NCI-H774 (cell line): ENCODE measurements around the gene CUL1.
A peak's percentile ranks its signal among the peaks of the same experiment; 100 is the strongest.

Experiments used
- DNase-seq: peaks from one replicate; lab custom pipeline; 2025; lab: John Stamatoyannopoulos, UW

CUL1 gene

GRCh38 chr7:148718431-148718830 is 19.7 kb downstream of the CUL1 start:
- no peak for DNase-seq

GRCh38 chr7:148719753-148720152 is 21.1 kb downstream of the CUL1 start:
- DNase-seq: no peak

GRCh38 chr7:148720472-148720871 is 21.8 kb downstream of the CUL1 start:
- DNase-seq: no peak

GRCh38 chr7:148721390-148721789 is 22.7 kb downstream of the CUL1 start:
- DNase-seq: no peak

GRCh38 chr7:148722340-148723165 is 23.9 kb downstream of the CUL1 start:
- no peak for DNase-seq

- no peak for DNase-seq
These were observed 24.5 kb downstream of the CUL1 start for GRCh38 chr7:148723166-148723559.

- no peak for DNase-seq
These were observed 25.1 kb downstream of the CUL1 start for GRCh38 chr7:148723846-148724245.

- no peak for DNase-seq
These were observed 27.7 kb downstream of the CUL1 start for GRCh38 chr7:148726385-148726784.

- no peak for DNase-seq
These were observed 29.0 kb downstream of the CUL1 start for GRCh38 chr7:148727501-148728278.

- DNase-seq: no peak
These were observed 31.5 kb downstream of the CUL1 start for GRCh38 chr7:148729984-148730733.

- DNase-seq: no peak
These were observed 34.2 kb downstream of the CUL1 start for GRCh38 chr7:148732862-148733261.

GRCh38 chr7:148733496-148733895 is 34.8 kb downstream of the CUL1 start:
- no peak for DNase-seq

GRCh38 chr7:148735141-148735540 is 36.4 kb downstream of the CUL1 start:
- no peak for DNase-seq

GRCh38 chr7:148735967-148736366 is 37.3 kb downstream of the CUL1 start:
- no peak for DNase-seq

- no peak for DNase-seq
These were observed 40.2 kb downstream of the CUL1 start for GRCh38 chr7:148738737-148739535.

GRCh38 chr7:148746135-148746534 is 47.4 kb downstream of the CUL1 start:
- no peak for DNase-seq

GRCh38 chr7:148747274-148747673 is 48.6 kb downstream of the CUL1 start:
- DNase-seq: peak; percentile 88

- no peak for DNase-seq
These were observed 52.0 kb downstream of the CUL1 start for GRCh38 chr7:148750442-148751355.

GRCh38 chr7:148753224-148753623 is 54.5 kb downstream of the CUL1 start:
- no peak for DNase-seq

GRCh38 chr7:148754912-148755311 is 56.2 kb downstream of the CUL1 start:
- DNase-seq: no peak
